Esophagus mucosa (tissue), 1 donor: ENCODE results near the gene ROR1. TPM values are rescaled to one million over a fixed set of nuclear protein-coding genes. Genes with fewer than 3 reads are reported as not detected.

Experiments used
- ATAC-seq: fragments of 200-7000 bp; cut with Tn5 transposase; one replicate; pipeline ENCODE4 v1.9.1; 2020
- total RNA-seq: library from RNA; stranded (reverse); gene quantifications from one replicate; pipeline ENCODE4 v1.2.4, GENCODE V29; 2023
- donor health status: DM: yes; HTN: yes; CAD: no.

Gene ROR1
- total RNA-seq, 1 donor from 2014 or later = 4.4 TPM

DNA sequence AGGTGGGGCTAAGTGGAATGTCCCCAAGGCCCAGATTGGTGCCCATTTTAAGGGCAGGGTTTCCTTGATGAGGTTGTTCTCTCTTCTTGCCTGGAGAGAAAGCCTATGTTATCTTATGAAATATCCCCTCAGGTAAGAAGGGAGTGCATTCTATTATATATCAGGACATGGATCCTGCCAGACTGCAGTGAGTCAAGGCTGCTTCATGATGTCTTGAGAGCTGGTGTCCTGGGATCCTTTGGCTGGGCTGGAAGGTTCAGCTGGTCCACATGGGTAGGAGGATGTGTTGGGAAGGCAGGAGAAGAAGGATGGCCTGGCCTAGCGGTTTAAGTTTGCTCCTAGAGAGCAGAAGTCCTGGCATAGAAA is 207.6 kb downstream of the ROR1 start:
- ATAC-seq = peak; percentile 59

DNA sequence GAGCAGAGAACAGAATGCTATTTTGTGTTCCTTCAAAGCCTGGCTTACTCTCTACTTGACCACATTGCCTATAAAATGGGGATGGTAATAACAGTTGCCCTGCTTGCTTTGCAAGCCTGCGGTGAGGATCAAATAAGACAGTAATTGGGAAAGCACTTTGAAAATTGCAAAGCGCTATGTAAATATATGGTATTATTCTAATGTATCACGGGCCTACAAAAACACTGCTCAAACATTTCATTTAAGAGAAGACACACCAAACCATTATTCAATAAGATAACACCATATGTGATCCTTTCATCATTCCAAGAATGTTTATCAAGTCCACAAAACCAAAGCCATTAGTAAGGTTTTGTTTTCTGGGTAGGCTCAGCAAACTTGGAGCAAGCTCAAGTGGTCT is 208.4 kb downstream of the ROR1 start:
- ATAC-seq = no peak

DNA sequence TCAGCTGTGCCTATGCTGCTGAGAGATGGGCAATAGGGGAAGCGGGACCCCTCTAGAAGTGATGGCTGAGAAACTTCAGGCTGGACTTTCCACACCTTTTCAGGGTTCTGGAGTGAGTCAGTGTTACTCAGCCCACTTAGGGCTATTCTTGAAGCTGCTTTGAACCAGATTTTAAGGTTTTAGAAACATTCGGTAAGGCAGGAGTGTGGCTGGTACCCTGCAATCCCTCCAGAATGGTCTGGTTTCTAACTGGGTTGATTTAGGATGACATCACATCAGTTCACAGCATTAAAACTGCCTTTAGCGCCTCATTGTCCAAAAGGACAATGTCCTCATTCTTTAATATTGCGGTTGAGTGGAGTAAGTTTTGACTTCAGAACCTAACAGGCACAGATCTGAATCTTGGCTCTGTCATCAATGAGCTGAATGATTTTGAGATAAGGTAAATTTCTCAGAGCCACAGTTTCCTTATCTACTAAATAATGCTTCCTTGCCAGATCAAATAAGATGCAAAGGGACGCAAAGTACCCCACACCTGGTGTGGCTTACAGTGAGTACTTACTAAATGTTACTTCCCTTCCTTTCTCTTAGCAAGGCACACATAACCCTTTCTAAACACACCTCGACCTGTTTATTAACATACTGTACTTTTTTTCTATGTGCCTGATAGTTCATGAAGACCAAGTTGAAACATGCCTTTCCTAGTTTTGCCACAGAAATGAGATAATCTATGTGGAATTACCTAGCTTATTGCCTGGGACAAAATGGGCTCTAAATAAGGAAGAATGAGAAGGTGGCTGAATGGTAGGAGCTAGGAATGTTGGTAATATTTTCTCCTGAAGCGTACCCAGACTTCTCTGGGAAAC is 209.8 kb downstream of the ROR1 start:
- no peak for ATAC-seq

DNA sequence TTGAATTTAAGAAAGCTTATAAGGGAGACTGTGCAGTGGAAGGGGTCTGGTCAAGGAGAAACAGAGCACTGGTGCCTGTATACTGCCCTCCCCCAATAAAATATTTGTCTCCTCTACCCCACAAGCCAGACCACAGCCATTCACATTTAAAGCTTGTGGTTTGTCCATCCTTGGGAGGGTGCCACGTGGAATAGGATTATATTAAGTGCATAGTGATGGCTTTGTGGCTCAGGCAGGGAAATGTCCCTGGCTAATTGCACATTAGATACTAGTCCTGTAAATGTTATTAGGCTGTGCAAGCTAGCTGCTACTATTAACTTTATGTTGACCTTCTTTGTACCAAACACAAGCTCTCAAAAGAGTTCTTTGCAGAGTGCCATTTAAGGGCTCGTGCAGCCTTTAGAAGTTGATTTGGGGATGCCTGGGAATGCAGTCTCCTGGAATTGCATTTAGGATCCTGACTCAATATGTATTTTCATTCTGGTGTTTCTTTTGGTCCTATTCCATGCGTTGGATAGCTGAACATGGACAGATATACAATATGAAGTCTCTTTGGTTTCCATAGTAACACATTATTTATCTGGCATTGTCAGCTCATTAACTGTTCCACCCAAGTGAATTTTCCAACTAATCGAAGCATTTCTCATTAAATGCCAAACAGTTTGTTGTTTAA is 210.6 kb downstream of the ROR1 start:
- ATAC-seq = no peak

DNA sequence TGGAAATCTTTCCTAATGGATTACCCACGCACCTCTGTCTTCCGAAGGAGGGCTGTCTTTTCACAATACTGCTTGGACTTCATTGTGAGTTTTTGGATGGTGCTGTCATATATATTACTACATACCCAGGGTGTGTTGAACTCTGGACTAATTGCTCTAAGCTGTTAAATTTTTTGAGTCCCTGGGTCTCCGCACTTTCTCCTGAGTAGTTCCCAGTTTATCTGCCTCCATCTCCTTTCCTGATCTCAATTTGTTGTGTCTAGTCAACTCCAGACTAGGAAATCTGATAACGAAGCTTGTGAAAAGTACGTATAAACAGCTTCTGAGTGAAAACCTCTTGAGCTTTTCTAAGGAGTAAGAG is 211.1 kb downstream of the ROR1 start:
- no peak for ATAC-seq

DNA sequence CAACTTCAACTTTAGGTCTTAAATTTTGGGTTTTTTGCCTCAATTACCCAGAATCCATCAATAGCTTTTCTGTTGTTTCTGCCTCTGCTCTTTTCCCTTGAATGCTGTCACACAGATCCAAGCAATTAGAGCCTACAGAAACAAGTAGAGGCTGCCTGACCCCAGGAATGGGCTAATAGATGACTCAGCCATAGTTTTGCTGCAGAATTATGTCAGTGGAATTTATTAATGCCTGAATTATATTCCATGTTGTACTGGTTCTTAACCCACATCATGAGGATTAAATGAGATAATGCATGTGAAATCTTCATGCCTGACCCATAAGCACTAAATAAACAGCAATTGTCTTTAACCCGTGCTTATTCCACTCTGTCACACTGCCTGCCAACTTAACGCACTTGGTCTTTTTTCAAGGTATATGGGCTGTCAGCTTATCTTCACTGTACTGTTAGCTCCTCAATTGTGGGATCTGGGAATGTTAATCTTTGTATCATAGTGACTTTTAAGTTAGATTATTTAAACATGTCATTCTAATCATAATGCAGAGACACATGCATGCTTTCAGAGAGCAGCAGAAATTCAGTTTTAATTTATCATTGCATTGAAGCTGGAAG is 213.3 kb downstream of the ROR1 start:
- peak; percentile 51 for ATAC-seq

DNA sequence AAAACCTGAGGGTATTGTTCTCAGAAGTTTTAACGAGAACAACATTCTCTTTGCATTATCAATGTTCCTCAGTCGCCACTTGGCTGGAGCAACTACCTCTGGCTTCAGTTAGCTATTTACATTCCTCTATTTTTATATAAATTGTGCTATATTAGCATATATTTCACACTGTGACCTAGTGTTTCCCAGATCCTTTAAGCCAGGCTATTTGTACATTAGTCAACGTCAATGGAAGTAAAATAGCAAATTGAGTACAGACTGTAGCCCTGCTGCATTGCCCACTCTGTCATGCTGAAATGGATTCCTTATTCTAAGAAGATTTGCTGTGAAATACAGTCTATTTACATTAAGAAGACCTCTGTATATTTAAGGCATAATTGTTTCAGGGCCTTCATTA is 213.8 kb downstream of the ROR1 start:
- no peak for ATAC-seq

DNA sequence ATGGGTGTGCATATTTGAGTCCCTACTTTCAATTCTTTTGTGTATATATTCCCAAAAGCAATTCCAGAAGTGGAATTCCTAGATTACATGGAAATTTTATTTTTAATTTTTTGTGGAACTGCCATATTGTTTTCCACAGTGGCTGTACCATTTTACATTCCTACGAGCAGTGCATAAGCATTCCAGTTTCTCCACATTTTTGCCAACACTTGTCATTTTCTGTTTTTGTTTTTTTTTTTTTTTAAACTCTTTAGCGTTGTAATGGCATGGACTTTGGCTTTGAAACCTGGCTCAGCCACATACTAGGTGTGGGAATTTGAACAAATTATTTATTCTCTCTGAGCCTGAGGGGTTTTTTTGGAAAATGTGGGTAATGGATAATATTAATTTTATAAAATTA is 215.1 kb downstream of the ROR1 start:
- ATAC-seq = no peak

DNA sequence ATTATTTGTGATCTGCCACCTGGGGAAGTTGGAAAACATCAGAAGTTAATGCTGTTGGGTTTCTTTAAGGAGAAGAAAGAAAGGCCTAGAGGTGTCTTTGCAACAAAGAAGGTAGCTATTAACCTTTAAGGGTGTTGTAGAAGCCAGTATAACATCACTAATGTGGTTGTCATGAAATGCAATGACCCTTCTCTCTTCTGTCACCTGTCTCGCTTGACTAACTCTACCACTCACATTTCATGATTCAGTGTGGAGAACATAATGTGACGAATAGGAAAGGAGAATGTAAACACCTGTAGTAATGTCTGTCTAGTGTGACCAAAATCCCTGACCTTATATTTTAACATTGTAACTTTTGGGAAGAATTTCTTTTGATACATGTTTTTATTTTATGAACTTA is 217.9 kb downstream of the ROR1 start:
- ATAC-seq = no peak

DNA sequence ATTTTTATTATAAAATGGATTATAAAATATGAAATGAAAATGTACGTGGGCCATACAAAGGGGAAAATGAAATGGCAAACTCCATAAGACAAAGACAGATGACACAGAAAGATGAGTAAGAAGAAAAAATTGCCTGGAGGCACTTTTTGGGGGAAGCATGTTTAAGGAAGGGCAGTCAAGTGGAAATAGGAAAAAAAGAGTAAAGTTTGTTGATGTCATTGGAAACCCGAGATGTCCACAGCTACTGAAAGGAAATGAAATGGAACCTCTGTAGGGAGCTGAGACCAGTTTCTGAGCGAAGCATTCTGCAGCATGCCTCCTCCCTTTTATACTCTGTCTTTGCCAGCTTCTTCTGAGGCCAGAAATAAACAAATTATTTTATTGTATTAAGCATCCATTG is 226.2 kb downstream of the ROR1 start:
- ATAC-seq = no peak

DNA sequence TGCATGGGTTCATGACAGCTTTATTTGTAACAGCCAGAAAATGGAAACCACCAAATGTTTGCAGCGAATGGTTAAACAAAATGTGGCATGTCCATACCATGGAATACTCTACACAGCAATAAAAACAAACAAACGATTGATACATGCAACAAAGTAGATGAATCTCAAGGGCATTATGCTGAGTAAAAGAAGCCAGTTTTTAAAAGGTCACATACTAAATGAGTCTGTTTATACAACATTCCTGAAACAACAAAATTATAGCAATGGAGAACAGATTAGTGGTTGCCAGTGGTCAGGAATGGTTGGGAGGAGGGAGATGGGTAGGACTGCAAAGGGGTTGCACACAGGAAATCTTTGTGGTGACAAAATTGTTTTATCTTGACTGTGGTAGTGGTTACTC is 227.2 kb downstream of the ROR1 start:
- ATAC-seq = no peak

DNA sequence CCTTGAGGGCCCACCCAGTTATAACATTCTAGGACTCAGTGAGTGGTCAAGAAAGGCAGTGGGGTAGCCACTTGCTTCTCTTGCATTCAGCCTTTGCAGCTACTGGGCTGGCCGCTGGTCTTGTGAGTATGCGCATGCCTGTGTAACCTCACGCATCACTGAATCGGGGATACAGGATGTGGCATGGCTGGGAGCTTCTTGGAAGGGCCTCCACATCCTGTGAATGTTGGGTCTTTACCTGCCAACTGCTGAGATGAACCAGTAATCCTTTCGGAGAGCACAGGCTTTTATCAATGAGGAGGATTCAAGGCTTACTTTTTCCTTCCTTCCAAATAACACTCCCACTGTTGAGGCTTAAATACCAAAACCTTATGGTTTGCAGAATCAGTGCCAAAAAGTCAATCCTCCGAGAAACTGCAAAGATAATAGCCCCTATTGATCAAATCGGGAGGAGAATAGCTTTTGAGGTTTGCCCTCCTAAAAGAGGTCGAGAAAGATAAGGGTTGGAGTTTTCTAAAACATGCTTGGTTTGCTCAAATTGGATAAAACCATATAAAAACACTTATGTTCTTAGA is 230.7 kb downstream of the ROR1 start:
- ATAC-seq = no peak

DNA sequence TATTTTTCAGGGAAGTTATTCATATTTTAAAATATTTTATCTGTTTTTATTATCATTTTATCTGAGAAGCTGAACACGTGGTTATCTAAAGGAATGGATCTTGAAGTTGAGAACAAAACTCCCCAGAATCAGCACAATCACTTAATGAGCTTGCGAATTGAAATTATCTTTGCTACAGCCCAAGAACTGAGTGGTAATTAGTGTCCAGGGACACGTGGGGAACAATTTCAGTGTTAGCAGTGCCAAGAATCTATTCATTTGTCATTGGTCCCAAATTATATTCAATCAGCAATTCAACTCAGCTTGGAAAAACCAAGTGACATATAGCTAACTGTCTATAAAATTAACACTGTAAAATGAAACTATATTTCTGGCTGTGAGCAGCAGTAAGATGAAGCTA is 232.0 kb downstream of the ROR1 start:
- no peak for ATAC-seq

DNA sequence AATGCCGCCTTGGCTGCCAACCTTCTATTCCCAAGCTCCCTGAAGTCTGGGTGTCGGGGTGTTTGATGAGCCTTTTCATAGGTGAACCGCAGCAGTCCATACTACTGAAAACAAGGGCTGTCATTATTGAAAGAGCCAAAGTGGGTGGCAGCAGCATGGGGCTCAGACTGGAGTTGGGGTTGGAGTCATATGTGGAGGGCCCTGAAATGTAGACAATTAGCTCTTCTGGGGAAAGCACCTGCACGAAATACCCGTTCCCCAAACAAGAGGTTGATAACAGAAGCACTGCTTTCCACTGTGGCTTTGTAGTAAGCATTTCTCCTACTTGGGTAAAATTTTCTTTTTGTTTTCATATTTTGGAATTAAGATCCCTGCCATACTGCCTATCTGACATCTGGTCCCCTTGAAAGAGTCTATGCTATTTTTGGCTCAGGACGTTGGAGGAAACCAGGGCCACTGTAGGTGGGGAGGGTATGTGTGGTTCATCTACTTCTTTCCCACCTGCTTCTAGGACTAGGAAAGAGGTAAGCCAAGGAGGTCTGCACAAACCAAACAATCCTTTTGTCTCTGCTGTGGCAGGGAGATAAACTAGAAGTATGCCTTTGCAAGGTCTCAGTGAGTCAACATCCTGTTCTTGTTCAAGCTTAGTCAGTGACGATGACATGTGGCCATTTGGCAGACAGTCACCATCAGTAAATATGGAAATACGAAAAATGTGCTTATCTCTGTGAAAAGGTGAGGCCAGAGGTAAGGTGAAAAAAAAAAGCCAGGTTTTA is 232.6 kb downstream of the ROR1 start:
- peak; percentile 81 for ATAC-seq

DNA sequence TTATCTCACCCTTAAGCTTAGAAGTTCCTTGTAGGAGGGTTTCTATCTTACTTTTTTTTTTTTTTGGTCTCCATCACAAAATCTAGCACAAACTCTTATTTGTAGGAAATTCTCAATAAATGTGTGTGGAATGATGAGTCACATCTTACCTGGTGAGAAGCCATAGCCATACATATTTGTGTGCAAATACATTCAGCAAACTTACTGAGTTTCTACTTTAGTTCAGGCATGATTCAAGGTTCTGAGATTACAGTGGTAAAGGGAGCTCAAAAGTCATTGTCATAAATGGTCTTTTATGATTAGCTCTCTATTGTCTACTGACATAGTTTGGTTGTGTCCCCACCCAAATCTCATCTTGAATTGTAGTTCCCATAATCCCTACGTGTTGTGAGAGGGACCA is 236.5 kb downstream of the ROR1 start:
- ATAC-seq = no peak

DNA sequence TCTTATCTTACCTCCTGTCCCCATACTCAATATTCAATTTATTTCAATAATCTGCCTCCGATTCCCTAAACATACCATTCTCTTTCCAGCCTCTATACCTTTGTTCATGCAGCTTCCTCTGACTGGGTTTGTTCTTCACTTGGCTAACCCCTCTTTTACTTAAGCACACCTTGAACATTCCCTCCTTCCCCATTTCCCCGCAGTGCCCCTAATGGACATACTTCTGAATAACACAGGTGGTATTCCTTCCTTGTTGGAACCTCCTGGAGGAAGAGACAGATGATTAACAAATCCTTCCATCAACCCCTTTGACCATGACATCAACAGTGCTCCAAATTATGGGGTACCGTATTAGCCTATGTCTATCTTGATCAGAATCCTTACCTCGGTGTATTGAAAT is 239.6 kb downstream of the ROR1 start:
- no peak for ATAC-seq

DNA sequence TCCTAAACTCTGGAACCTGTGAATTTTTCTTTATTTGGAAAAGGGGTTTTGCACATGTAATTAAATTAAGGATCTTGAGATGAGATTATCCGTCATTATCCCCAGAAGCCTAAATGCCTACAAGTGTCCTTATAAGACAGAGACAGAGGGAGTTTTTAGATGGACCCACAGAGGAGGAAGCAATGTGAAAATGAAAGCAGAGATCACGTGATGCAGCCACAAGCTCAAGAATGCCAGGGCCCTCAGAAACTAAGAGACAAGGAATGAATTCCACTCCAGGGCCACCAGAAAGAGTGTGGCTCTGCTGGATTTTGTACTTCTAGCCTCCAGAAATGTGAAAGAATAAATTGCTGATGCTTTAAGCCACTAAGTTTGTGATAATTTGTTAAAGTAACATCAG is 246.0 kb downstream of the ROR1 start:
- no peak for ATAC-seq

DNA sequence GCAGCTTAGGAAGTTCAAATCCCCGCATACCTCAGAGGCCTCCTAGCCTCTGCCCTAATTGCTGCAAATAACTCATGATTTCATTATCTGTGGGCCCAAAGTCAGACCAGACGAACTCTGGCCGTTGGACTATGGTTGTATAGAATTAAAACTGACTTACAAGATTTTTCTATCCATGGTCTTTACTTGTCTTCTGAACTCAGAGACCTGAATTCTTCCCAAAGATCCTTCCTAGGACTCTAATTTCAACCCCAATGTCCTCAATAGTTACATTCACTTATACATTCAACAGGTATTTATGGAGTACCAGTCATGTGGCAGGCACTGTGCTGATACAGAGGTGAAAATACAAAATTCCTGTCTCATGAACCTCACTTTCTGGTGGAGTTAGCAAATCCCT is 247.2 kb downstream of the ROR1 start:
- ATAC-seq = no peak

DNA sequence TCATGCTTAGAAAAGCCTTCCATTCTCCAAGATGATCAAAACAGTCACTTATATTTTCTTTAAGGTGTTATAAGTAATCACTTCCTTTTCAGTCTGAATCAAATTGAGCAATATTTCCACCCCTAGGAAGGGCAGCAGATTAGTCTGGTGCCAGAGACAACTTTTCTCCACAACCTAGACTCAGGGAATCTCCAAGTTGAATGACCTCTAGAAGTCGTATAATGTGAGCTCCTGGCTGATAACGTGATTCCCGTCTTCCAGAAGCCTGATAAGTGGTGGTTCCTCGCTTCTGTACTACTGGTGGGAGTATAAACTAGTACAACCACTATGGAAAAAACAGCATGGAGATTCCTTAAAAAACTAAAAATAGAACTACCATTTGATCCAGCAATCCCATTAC is 251.2 kb downstream of the ROR1 start:
- no peak for ATAC-seq

DNA sequence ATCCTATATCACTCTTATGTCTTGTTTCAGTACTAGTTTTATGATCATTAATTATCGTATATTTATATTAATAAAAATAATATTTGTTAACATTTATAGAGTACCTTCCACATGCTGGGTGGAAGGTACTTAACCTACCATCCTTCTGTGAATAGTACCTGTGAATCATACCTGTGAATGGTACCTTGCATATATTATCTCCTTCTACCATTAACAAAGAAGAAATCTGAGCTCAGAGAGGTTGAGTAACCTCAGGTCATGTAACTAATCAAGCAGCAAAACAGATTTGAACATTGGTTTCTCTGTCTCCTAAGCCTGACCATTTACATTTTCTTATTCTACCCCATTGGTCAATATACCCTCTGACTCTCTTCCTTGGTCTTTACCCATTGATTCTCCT is 255.2 kb downstream of the ROR1 start:
- no peak for ATAC-seq

DNA sequence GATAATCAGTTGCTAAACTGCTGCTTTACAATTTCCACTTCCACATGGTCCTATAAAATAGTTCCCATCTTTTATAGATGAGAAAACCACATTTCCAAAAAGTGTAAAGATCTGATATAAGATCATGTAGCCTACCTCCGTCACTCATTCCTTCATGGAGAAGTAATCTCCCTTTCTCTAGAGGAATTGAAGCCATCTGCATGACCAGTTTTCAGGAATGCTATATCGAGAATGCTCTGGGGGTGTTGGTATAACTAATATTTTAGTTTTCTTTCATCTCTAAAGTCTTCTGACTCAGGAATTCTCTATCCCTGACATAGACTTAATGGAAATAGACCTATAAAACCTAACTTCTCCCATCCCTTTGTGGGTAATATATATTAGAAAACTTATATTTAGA is 256.6 kb downstream of the ROR1 start:
- no peak for ATAC-seq

DNA sequence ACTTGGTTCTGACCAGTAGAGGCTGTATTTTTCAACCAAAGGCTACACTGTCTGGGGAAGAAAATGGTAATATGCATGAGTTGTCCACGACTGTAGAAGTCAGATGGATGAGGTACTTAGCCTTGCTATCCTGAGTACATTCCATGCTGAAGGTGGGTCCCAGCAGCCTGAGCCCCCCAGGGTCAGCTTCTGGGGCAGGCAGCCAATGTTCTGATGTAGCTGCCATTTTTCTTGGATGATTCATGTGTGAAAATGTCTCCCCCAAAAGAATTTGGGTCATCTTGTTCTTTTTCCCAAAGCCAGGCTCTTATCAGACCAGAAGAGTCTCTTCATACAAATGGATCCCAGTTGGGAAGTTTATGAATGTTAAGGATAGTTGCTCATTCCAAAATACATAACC is 257.4 kb downstream of the ROR1 start:
- no peak for ATAC-seq

DNA sequence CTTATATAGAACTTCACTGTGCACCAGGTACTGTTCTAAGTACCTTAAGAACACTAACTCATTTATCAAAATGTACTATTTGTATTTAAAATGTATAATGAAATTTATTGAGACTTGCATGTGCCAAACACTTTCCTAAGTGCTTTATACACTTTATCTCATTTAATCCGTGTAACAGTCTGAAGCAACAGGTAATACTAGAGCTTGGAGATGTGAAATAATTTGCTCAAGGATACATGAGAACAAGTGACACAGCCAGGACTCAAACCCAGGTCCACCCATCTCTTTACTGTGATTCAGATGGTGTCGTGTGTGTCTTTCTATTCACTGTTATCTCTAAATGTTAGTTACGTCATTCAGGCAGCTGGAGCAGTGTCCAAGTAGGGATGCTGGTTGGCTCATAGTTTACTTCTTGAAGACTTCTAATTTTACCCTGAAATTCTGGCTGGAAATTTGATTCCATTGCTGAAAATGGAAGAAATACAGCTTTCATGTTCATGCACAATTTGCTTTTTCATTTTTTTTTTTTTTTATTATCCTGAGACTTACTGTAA is 259.9 kb downstream of the ROR1 start:
- no peak for ATAC-seq
